ENCODE measurements around the gene CFAP58. TPM values are rescaled to one million over a fixed set of nuclear protein-coding genes. Genes with fewer than 3 reads are reported as not detected.

Gene CFAP58
- total RNA-seq, 4 donors from 2014 or later = 0.71 to 1.6 (median 1.0) TPM

GRCh38 chr10:104359811-104360210 lies 6.2 kb downstream of the CFAP58 start:
- Histone ChIP-seq H3K36me3 (no peaks in the 10 kb centered on the region), H3K27ac (replicated peaks in 1 of 4) (no peak overlapping the region), H3K4me3 (no peak overlapping the region), H3K4me1 (no peaks in the 10 kb centered on the region), H3K27me3 (no peaks in the 10 kb centered on the region), H3K9me3 (no peaks in the 10 kb centered on the region)
- intact Hi-C loops (cut with DNase I) = no loop called here
- no peak for DNase-seq (ENCODE audit: extremely low spot score)
- WGBS = 76% methylated on average over 2 of the region's 2 CpGs
- no peak for TF ChIP-seq EP300 (IDR thresholded peaks at IDR 0.05)
- no peak for TF ChIP-seq CTCF (IDR thresholded peaks at IDR 0.05)

- 47% methylated on average over 8 of the region's 8 CpGs for WGBS
- no peak for TF ChIP-seq POLR2AphosphoS5 (IDR thresholded peaks at IDR 0.05)
- TF ChIP-seq EP300 (IDR thresholded peaks at IDR 0.05) = no peak
- no peak for TF ChIP-seq CTCF (IDR thresholded peaks at IDR 0.05)
- no peak for TF ChIP-seq POLR2A (IDR thresholded peaks at IDR 0.05; ENCODE audit: low read depth)
- H3K36me3 ChIP-seq = peaks cover 0 to 21% (median 0%) of the 10 kb centered on the region in 4 donors
Measured at GRCh38 chr10:104367904-104368303, 14.3 kb downstream of the CFAP58 start.

GRCh38 chr10:104368381-104368780 lies 14.7 kb downstream of the CFAP58 start:
- intact Hi-C loops (cut with DNase I) = no loop called here
- TF ChIP-seq CTCF (IDR thresholded peaks at IDR 0.05) (no peak), POLR2A (IDR thresholded peaks at IDR 0.05; ENCODE audit: low read depth) (no peak), EP300 (IDR thresholded peaks at IDR 0.05) (no peak), POLR2AphosphoS5 (IDR thresholded peaks at IDR 0.05) (no peak)
- DNase-seq (ENCODE audit: extremely low spot score) = no peak
- no peaks in the 10 kb centered on the region for H3K27me3 ChIP-seq
- no peak overlapping the region for H3K4me3 ChIP-seq
- peaks cover 0 to 21% (median 0%) of the 10 kb centered on the region in 4 donors for H3K36me3 ChIP-seq
- no peaks in the 10 kb centered on the region for H3K4me1 ChIP-seq
- peaks cover 0 to 11% (median 4%) of the 10 kb centered on the region in 4 donors for H3K9me3 ChIP-seq
- no peak overlapping the region for H3K27ac ChIP-seq (replicated peaks in 1 of 4)
- 44% methylated on average over 2 of the region's 2 CpGs for WGBS

More at GRCh38 chr10:104367904-104368303, 14.3 kb downstream of the CFAP58 start:
- DNase-seq (ENCODE audit: extremely low spot score) = no peak
- no peaks in the 10 kb centered on the region for H3K4me1 ChIP-seq
- peaks cover 0 to 11% (median 4%) of the 10 kb centered on the region in 4 donors for H3K9me3 ChIP-seq
- intact Hi-C loops (cut with DNase I) = no loop called here
- H3K27me3 ChIP-seq = no peaks in the 10 kb centered on the region
- H3K4me3 ChIP-seq = no peak overlapping the region
- no peak overlapping the region for H3K27ac ChIP-seq (replicated peaks in 1 of 4)

- WGBS = 93% methylated on average over 6 of the region's 6 CpGs
- H3K9me3 ChIP-seq = peaks cover 0 to 11% (median 4%) of the 10 kb centered on the region in 4 donors
- TF ChIP-seq EP300 (IDR thresholded peaks at IDR 0.05) (no peak), POLR2A (IDR thresholded peaks at IDR 0.05; ENCODE audit: low read depth) (no peak), POLR2AphosphoS5 (IDR thresholded peaks at IDR 0.05) (no peak), CTCF (IDR thresholded peaks at IDR 0.05) (no peak)
- DNase-seq (ENCODE audit: extremely low spot score) = no peak
- H3K4me1 ChIP-seq = no peaks in the 10 kb centered on the region
- no peak overlapping the region for H3K4me3 ChIP-seq
- no peak overlapping the region for H3K27ac ChIP-seq (replicated peaks in 1 of 4)
- H3K27me3 ChIP-seq = no peaks in the 10 kb centered on the region
- peaks cover 0 to 12% (median 0%) of the 10 kb centered on the region in 4 donors for H3K36me3 ChIP-seq
- intact Hi-C loops (cut with DNase I) = no loop called here
Measured at GRCh38 chr10:104371753-104372152, 18.1 kb downstream of the CFAP58 start.

- no peak for TF ChIP-seq POLR2AphosphoS5 (IDR thresholded peaks at IDR 0.05)
- no peak for TF ChIP-seq POLR2A (IDR thresholded peaks at IDR 0.05; ENCODE audit: low read depth)
- no peak for TF ChIP-seq CTCF (IDR thresholded peaks at IDR 0.05)
- intact Hi-C loops (cut with DNase I) = no loop called here
- Histone ChIP-seq H3K9me3 (peaks cover 0 to 11% (median 4%) of the 10 kb centered on the region in 4 donors), H3K36me3 (peaks cover 0 to 12% (median 0%) of the 10 kb centered on the region in 4 donors), H3K4me3 (no peak overlapping the region), H3K27ac (replicated peaks in 1 of 4) (no peak overlapping the region), H3K4me1 (no peaks in the 10 kb centered on the region), H3K27me3 (no peaks in the 10 kb centered on the region)
- WGBS = 87% methylated on average over 1 of the region's 1 CpG
- no peak for DNase-seq (ENCODE audit: extremely low spot score)
Measured at GRCh38 chr10:104374591-104374990, 21.0 kb downstream of the CFAP58 start.
